ENCODE results near the gene FIG4. TPM values are rescaled to one million over a fixed set of nuclear protein-coding genes. Genes with fewer than 3 reads are reported as not detected.

Gene FIG4
- total RNA-seq, 4 donors from 2014 or later, result 12.3 to 19.9 (median 17.1) TPM

DNA sequence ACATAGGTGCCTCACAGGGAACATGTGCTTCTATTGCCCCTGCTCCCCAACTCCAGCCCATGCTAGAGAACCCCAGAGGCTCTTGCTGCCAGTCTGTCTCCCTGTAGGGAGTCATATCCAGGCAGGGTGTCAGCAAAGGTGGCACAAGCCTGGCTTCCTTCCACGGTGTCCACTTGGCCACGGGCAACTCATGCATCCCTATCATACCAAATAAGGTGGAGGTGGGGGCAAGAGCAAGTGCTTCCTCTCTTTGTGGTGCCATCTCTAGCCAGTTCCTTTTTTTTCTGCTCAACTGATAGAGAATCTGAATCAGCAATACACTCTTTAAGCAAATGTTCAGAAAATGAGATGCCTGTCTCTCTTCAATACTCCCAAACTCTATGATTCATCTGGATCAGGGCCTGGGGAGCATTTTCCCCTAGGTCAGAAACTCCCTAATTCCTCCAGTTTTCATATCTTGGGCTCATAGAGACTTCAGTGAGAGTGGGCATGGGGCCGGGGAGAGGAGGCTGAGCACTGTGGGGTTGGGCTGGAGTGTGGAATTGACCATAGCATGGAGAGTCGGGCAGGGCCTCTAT lies 182.0 kb downstream of the FIG4 start:
- H3K4me1 ChIP-seq, result no peaks in the 10 kb centered on the region
- 64% methylated on average over 4 of the region's 4 CpGs for WGBS
- no peak for TF ChIP-seq POLR2AphosphoS5 (IDR thresholded peaks at IDR 0.05)
- no peak for TF ChIP-seq POLR2A (IDR thresholded peaks at IDR 0.05; ENCODE audit: low read depth)
- no peak for TF ChIP-seq EP300 (IDR thresholded peaks at IDR 0.05)
- TF ChIP-seq, protein P1, sequence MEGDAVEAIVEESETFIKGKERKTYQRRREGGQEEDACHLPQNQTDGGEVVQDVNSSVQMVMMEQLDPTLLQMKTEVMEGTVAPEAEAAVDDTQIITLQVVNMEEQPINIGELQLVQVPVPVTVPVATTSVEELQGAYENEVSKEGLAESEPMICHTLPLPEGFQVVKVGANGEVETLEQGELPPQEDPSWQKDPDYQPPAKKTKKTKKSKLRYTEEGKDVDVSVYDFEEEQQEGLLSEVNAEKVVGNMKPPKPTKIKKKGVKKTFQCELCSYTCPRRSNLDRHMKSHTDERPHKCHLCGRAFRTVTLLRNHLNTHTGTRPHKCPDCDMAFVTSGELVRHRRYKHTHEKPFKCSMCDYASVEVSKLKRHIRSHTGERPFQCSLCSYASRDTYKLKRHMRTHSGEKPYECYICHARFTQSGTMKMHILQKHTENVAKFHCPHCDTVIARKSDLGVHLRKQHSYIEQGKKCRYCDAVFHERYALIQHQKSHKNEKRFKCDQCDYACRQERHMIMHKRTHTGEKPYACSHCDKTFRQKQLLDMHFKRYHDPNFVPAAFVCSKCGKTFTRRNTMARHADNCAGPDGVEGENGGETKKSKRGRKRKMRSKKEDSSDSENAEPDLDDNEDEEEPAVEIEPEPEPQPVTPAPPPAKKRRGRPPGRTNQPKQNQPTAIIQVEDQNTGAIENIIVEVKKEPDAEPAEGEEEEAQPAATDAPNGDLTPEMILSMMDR (IDR thresholded peaks at IDR 0.05), result no peak
- intact Hi-C loops (cut with DNase I), result no loop called here
- H3K4me3 ChIP-seq, result no peak overlapping the region
- no peaks in the 10 kb centered on the region for H3K27me3 ChIP-seq
- H3K36me3 ChIP-seq, result no peaks in the 10 kb centered on the region
- DNase-seq (ENCODE audit: extremely low spot score), result no peak
- H3K9me3 ChIP-seq, result no peaks in the 10 kb centered on the region
- H3K27ac ChIP-seq (replicated peaks in 1 of 4), result no peak overlapping the region

DNA sequence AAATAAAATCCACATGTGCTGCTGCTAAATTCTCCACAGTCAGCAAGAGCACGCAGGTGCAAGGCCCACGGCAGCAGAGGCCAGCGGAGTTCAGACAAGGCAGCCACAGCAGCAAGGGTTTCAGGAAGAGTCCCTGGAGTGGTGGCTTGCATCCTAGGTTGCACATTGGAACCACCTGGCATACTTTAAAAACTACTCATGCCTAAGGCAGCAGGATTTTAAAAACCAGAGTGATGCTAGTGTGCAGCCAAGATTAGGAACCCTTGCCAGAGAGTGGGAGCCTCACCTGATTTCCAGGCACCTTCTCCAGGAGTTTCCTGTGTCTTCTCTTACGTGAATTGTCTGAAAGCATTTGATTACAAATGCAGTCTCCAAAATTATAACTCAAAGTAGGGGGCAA lies 183.0 kb downstream of the FIG4 start:
- intact Hi-C loops (cut with DNase I), result no loop called here
- Histone ChIP-seq H3K4me1 (no peaks in the 10 kb centered on the region), H3K27me3 (no peaks in the 10 kb centered on the region), H3K27ac (replicated peaks in 1 of 4) (no peak overlapping the region), H3K4me3 (no peak overlapping the region), H3K9me3 (no peaks in the 10 kb centered on the region), H3K36me3 (no peaks in the 10 kb centered on the region)
- DNase-seq (ENCODE audit: extremely low spot score), result no peak
- WGBS, result 87% methylated on average over 4 of the region's 4 CpGs
- TF ChIP-seq, protein P1 (IDR thresholded peaks at IDR 0.05), result no peak
- TF ChIP-seq POLR2A (IDR thresholded peaks at IDR 0.05; ENCODE audit: low read depth), result no peak
- TF ChIP-seq POLR2AphosphoS5 (IDR thresholded peaks at IDR 0.05), result no peak
- no peak for TF ChIP-seq EP300 (IDR thresholded peaks at IDR 0.05)

DNA sequence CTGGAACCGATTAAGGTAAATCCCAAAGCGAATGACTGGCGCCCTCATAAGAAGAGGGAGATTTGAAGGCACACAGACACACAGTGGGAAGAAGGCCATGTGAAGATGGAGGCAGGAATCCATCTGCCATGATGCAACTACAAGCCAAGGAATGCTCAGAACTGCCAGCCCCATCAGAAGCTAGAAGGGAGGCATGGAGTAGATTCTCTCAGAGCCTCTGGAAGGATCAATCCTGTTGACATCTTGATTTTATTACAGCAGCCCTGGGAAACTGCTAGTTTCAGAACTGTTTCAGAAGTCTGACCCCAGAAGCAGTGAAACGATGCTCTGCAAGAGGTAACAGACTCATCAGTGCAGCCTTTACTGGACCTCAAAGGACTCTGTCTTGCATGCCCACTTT lies 183.5 kb downstream of the FIG4 start:
- Histone ChIP-seq H3K36me3 (no peaks in the 10 kb centered on the region), H3K27ac (replicated peaks in 1 of 4) (no peak overlapping the region), H3K27me3 (no peaks in the 10 kb centered on the region), H3K9me3 (no peaks in the 10 kb centered on the region), H3K4me1 (no peaks in the 10 kb centered on the region), H3K4me3 (no peak overlapping the region)
- TF ChIP-seq, protein P1 (IDR thresholded peaks at IDR 0.05), result no peak
- no peak for TF ChIP-seq EP300 (IDR thresholded peaks at IDR 0.05)
- no peak for TF ChIP-seq POLR2A (IDR thresholded peaks at IDR 0.05; ENCODE audit: low read depth)
- TF ChIP-seq POLR2AphosphoS5 (IDR thresholded peaks at IDR 0.05), result no peak
- 98% methylated on average over 4 of the region's 4 CpGs for WGBS
- intact Hi-C loops (cut with DNase I), result no loop called here
- DNase-seq (ENCODE audit: extremely low spot score), result no peak

Other genes with a start within 250 kb of the FIG4 start
- 10 to 100 TPM; 20.0 to 27.1 (median 23.5) TPM for gene MICAL1, start 235.5 kb upstream of the FIG4 start, total RNA-seq
- 1 to 10 TPM; 5.3 to 6.4 (median 5.9) TPM for gene ZBTB24, start 208.1 kb upstream of the FIG4 start, total RNA-seq
- 10 to 100 TPM in 3 of 4 donors, 1 to 10 TPM in 1; 8.4 to 15.0 (median 10.6) TPM for gene AK9, start 94 bp upstream of the FIG4 start, total RNA-seq